Activated T-helper 2 cell treated with anti-CD3 and anti-CD28 coated beads, Interferon-gamma antibody, Interleukin-2, Interleukin-4, amounts not matched to agents 10 μg/mL and 5 μg/mL and 100 μg/mL, durations not matched to agents 14 hours and 24 hours and 36 hours (primary cell): Measurements from ENCODE around the gene SRPK1. TPM values are rescaled to one million over a fixed set of nuclear protein-coding genes. Genes with fewer than 3 reads are reported as not detected.
A peak's percentile ranks its signal among the peaks of the same experiment; 100 is the strongest.

Experiments used
- DNase-seq: peaks from one replicate; pipeline ENCODE4 v3.0.0; 2021; ENCODE audit warnings: low spot score
- H3K27ac Mint-ChIP-seq: one replicate; pipeline ENCODE4 v1.8.0; 2021; ENCODE audit warnings: mixed read lengths
- H3K27me3 Mint-ChIP-seq: one replicate; pipeline ENCODE4 v1.8.0; 2021; ENCODE audit warnings: low read depth, mixed read lengths
- H3K36me3 Mint-ChIP-seq: one replicate; pipeline ENCODE4 v1.8.0; 2021; ENCODE audit warnings: low read depth, mixed read lengths
- H3K4me1 Mint-ChIP-seq: one replicate; pipeline ENCODE4 v1.8.0; 2021; ENCODE audit warnings: low read depth, mixed read lengths
- H3K4me3 Mint-ChIP-seq: one replicate; pipeline ENCODE4 v1.8.0; 2021; ENCODE audit warnings: low read depth, mild to moderate bottlenecking, moderate library complexity, mixed read lengths
- H3K9me3 Mint-ChIP-seq: one replicate; pipeline ENCODE4 v1.8.0; 2021; ENCODE audit warnings: mixed read lengths
- intact Hi-C: fragments of 100-400 bp; cut with micrococcal nuclease; formaldehyde crosslinking; loops from one replicate; pipeline ENCODE4 v1.15.1; 2023
- total RNA-seq: library from RNA; stranded (reverse); gene quantifications from 2 replicates; pipeline ENCODE4 v1.2.3, GENCODE V29; 2022

SRPK1 gene
- total RNA-seq, 1 donor from 2014 or later: 146 TPM

DNA sequence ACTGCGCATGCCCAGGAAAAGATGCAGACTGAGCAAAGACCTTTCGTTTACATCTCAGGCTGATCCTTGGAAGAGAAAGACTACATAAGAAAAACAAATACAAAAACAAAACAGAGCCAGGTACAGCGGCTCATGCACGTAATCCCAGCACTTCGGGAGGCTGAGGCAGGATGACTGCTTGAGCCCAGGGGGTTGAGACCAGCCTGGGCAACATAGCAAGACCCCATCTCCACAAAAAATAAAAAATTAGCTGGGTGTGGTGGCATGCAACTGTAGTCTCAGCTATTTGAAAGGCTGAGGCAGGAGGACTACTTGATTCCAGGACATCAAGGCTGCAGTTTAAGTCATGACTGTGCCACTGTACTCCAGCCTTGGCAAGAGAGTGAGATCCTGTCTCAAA, 41.7 kb downstream of the SRPK1 start:
- Mint-ChIP-seq H3K9me3 (peaks cover 23% of the 10 kb centered on the region), H3K4me3 (no peak overlapping the region), H3K27ac (no peak overlapping the region), H3K36me3 (peaks cover 86% of the 10 kb centered on the region), H3K27me3 (no peaks in the 10 kb centered on the region), H3K4me1 (peaks cover 6% of the 10 kb centered on the region)
- intact Hi-C loops: no loop called here
- no peak for DNase-seq

DNA sequence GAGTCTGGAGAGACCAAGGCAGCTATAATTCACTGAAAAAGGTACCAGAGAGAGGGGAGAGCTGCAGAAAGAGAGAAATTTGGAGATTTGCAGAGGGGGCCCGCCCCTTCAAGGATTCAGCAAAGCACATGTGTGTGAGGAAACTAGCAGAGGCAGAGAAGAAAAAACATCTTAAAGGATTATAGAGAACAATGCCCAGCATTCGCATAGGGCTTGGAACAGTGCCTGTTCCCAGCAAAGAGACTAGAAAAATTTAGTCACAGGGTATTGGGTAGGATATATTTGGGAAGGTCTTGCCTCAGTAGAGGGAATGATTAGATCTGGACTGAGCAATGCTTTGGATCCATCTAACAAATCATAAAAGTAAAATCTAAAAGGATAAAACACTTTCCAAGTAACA, 44.0 kb downstream of the SRPK1 start:
- Mint-ChIP-seq H3K27me3 (no peaks in the 10 kb centered on the region), H3K4me1 (peaks cover 6% of the 10 kb centered on the region), H3K27ac (peak overlapping the region; percentile 53), H3K36me3 (peaks cover 79% of the 10 kb centered on the region), H3K9me3 (peaks cover 22% of the 10 kb centered on the region), H3K4me3 (no peak overlapping the region)
- no peak for DNase-seq
- intact Hi-C loops: no loop called here

DNA sequence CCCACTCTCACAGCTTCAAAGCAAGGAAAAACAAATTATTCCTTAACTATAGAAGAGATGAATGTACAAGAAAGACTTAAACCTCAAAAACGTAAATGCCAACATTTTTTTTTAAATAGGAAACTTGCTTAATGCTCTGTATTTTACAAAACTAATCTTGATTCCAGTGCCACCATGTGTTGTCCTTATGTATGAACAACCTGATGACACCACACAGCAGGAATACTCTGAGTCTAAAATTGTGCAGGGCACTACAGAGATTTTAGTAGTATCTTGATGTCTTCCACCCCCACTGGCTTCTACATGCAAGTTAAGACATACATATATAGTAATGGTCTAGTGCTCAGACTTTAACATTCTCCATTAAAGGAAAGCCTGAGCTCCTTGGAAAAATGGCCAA, 46.2 kb downstream of the SRPK1 start:
- intact Hi-C loops: no loop called here
- Mint-ChIP-seq H3K27me3 (no peaks in the 10 kb centered on the region), H3K4me1 (peaks cover 6% of the 10 kb centered on the region), H3K4me3 (no peak overlapping the region), H3K9me3 (peaks cover 1% of the 10 kb centered on the region), H3K36me3 (peaks cover 73% of the 10 kb centered on the region), H3K27ac (no peak overlapping the region)
- DNase-seq: no peak

DNA sequence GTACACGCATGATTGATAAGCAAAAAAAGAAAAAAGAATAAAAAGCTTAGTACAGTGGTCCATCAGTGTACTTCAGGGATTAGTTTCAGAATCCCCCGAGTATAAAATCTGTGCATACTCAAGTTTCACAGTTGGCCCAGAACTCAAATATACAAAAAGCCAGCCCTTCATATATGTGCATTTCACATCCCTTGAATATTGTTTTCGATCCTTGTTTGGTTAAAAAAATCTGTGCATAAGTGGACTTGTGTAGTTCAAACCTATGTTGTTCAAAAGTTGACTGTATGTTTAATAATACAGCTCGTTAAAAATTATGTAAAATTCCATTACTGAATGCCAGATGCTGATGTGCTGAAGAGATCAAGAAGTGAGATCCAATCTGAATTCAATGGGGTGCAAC, 61.5 kb downstream of the SRPK1 start:
- Mint-ChIP-seq H3K36me3 (peaks cover 84% of the 10 kb centered on the region), H3K4me1 (peaks cover 3% of the 10 kb centered on the region), H3K27me3 (no peaks in the 10 kb centered on the region), H3K27ac (no peak overlapping the region), H3K4me3 (no peak overlapping the region), H3K9me3 (no peaks in the 10 kb centered on the region)
- DNase-seq: no peak
- intact Hi-C loops: no loop called here

DNA sequence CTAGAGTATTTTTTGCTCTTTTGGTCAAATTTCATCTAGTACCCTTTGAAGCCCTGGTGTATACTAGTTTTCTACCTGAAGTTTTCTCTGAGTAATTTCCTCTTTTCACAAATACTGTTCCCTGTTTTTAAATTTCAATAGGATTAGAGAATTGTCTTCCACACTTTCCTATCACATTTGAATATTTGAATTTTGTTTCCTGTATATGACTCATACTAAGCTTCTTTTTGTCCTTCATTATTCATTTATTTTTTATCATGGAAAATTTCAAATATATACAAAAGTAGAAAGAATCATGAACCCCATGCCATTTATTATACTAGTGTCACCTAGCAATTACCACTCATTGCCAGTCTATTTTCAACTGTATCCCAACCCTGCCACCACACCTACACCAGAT, 63.0 kb downstream of the SRPK1 start:
- no peak for DNase-seq
- H3K4me1 Mint-ChIP-seq: peaks cover 3% of the 10 kb centered on the region
- intact Hi-C loops: no loop called here
- H3K27me3 Mint-ChIP-seq: no peaks in the 10 kb centered on the region
- no peak overlapping the region for H3K27ac Mint-ChIP-seq
- H3K36me3 Mint-ChIP-seq: peaks cover 88% of the 10 kb centered on the region
- H3K9me3 Mint-ChIP-seq: no peaks in the 10 kb centered on the region
- H3K4me3 Mint-ChIP-seq: no peak overlapping the region

DNA sequence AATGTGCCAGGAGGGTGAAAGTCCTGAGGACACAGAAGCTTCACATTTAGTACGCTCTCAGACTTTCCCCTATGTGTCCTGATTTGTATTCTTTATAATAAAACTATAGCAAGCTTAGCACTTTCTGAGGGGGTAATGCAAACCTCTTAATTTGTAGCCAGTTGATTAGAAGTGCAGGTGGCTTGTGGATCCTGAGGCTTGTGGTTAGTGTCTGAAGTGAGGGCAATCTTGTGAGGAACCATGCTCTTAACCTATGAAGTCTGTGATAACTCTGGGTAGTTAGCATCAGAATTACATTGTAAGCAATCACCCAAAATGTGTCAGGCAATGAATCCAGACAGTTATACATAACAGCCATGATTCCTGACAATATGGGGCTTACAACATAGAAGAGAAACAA, 64.6 kb downstream of the SRPK1 start:
- DNase-seq: no peak
- Mint-ChIP-seq H3K9me3 (no peaks in the 10 kb centered on the region), H3K27ac (no peak overlapping the region), H3K4me1 (peaks cover 3% of the 10 kb centered on the region), H3K36me3 (peaks cover 89% of the 10 kb centered on the region), H3K4me3 (no peak overlapping the region), H3K27me3 (no peaks in the 10 kb centered on the region)
- intact Hi-C loops: no loop called here

DNA sequence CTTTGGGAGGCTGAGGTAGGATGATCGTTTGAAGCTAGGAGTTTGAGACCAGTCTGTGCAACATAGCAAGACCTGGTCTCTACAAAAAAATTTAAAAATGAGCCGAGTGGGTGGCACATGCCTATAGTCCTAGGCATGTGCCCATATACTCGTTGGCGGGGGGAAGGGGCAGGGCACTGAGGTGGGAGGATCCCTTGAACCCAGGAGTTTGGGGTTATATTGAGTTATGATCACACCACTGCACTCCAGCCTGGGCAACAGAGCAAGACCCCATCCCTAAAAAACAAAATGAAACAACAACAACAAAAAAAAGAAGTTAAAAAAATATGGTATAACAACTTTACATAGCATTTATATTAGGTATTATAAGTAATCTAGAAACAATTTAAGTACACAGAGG, 67.9 kb downstream of the SRPK1 start:
- Mint-ChIP-seq H3K4me3 (no peak overlapping the region), H3K36me3 (peaks cover 90% of the 10 kb centered on the region), H3K9me3 (peaks cover 5% of the 10 kb centered on the region), H3K4me1 (peaks cover 3% of the 10 kb centered on the region), H3K27ac (no peak overlapping the region), H3K27me3 (no peaks in the 10 kb centered on the region)
- intact Hi-C loops: no loop called here
- DNase-seq: no peak

DNA sequence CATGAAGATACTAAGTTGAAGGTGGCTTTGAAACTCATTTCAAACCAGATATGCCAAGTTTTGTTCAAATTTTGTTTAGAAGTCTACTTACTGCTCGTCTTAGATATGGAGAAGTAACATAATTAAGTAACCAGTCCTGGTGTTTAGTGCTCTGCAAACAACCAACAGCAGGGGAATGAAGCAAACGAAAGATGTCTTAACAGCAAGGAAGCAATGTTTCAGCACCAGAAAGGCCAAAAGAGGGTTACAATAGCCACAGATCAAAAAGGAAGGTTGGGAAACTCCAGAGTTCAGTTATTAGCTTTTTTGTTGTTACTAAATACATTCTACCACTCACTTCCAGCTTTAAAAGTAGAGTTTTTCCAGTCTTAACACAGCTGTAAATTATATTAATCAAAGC, 70.7 kb downstream of the SRPK1 start:
- DNase-seq: no peak
- H3K27ac Mint-ChIP-seq: no peak overlapping the region
- no peak overlapping the region for H3K4me3 Mint-ChIP-seq
- no peaks in the 10 kb centered on the region for H3K27me3 Mint-ChIP-seq
- intact Hi-C loops: no loop called here
- peaks cover 3% of the 10 kb centered on the region for H3K4me1 Mint-ChIP-seq
- peaks cover 87% of the 10 kb centered on the region for H3K36me3 Mint-ChIP-seq
- peaks cover 5% of the 10 kb centered on the region for H3K9me3 Mint-ChIP-seq

DNA sequence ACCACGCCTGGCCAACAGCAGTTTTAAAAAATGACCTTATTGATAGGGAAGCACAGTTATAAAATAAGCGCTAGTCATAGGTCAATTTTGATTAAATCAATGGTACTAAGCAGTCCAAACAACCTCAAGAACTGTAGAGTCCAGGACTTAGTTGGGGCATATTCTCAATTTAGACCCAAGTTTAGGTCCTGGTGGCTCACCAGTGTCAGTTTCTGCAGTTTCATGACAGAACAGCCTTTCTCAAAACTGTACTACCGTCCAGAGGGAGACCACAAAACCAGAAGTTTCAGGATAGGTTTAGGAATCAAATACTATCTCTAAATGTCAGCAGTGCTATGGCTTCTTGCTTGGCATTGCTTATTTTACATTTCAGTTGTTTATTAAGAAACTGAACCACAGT, 76.6 kb downstream of the SRPK1 start:
- Mint-ChIP-seq H3K4me1 (peaks cover 11% of the 10 kb centered on the region), H3K27me3 (no peaks in the 10 kb centered on the region)

DNA sequence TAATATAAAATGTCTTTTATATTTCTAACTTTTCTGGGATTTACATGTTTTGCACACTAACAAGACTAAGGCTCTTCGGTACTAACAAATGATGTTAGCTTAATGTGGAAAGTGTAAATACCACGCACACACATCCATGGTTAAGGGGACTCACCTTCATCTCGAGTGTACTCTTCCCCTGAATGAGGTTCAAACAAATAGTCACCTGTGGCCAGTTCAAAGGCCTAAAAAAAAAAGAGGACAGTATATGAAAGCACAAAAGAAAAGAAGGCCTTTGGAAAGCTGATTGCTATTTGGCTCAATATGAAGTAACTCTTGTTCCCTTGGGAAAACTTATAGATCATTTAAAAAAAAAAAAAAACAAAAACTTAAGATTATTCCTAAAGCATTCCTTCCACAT, 78.5 kb downstream of the SRPK1 start:
- Mint-ChIP-seq H3K27ac (no peak overlapping the region), H3K36me3 (peaks cover 74% of the 10 kb centered on the region), H3K4me3 (no peak overlapping the region), H3K4me1 (peaks cover 11% of the 10 kb centered on the region), H3K9me3 (no peaks in the 10 kb centered on the region), H3K27me3 (no peaks in the 10 kb centered on the region)
- intact Hi-C loops: no loop called here
- DNase-seq: no peak

More for the DNA sequence above, 76.6 kb downstream of the SRPK1 start:
- Mint-ChIP-seq H3K4me3 (no peak overlapping the region), H3K27ac (no peak overlapping the region), H3K9me3 (peaks cover 5% of the 10 kb centered on the region), H3K36me3 (peaks cover 78% of the 10 kb centered on the region)
- no peak for DNase-seq
- intact Hi-C loops: no loop called here

DNA sequence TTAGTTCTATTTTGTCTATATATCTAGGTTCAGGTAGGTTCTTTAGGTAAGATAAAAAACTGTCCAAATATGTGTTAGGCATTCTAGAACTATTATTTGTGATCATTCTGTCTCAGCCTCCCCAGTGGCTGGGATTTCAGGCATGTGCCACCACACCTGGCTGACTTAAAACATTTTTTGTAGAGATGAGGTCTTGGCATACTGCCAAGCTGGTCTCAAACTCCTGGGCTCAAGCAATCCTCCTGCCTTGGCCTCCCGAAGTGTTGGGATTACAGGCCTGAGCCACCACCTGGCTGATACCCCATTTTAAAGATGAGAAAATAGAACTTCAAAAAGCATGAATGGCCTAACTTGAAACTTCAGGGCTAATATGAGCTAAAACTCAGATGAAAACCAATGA, 81.9 kb downstream of the SRPK1 start:
- Mint-ChIP-seq H3K27me3 (no peaks in the 10 kb centered on the region), H3K4me1 (no peaks in the 10 kb centered on the region), H3K4me3 (no peak overlapping the region), H3K27ac (no peak overlapping the region), H3K36me3 (peaks cover 78% of the 10 kb centered on the region), H3K9me3 (no peaks in the 10 kb centered on the region)
- DNase-seq: no peak
- intact Hi-C loops: no loop called here

DNA sequence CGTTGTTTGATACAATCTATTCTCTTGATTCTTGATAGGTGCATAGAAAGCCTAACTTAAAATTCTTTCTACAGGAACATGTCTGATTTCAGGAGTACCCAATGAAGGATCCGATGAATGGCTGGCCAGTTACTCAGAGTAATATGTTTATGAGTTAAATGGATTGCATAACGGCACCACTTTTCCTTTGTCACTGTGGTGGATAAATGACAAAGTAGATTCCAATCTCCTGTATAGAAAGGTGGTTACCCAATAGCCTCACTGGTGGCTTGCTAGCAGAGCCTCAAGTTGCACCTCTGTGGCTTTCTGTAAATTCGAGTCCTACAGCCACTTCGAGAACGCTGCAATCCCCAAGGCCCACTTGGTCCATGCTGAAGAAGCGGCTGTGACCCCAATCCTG, 87.4 kb downstream of the SRPK1 start:
- Mint-ChIP-seq H3K9me3 (peaks cover 4% of the 10 kb centered on the region), H3K36me3 (peaks cover 54% of the 10 kb centered on the region), H3K4me1 (no peaks in the 10 kb centered on the region), H3K27ac (no peak overlapping the region), H3K27me3 (no peaks in the 10 kb centered on the region), H3K4me3 (no peak overlapping the region)
- no peak for DNase-seq
- intact Hi-C loops: no loop called here

DNA sequence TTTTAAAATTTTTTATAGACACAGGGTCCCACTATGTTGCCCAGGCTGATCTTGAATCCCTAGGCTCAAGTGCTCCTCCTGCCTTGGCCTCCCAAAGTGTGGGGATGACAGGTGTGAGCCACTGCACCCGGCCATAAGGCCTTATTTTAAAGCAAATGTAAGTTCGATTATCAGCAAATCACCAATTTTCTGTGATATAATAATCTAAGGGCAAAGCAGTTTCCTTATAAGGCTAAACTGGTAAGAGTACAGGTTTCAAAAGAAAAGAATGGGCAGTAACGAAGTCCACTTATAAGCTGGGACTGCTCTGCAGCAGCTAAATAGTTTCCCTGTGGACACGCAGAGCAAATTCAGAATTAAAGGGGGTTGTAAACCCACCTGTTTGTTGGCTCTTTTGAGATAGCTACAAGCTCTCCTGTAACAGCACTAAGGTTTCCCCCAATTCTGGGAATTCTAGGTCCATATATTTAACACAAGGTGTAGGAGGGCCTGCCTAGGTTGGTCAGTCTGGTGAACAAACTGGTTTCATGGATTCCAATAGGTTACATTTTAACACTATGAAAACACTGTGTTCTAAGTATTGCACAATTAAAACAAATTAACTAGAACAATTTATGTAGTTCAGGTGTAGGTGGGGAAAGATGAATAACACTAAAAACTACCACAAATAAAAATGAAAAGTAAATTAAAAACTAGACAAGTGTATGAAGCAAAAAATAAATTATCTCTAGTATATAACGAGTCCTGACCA, 89.5 kb downstream of the SRPK1 start:
- Mint-ChIP-seq H3K4me1 (no peaks in the 10 kb centered on the region), H3K36me3 (peaks cover 40% of the 10 kb centered on the region), H3K27me3 (no peaks in the 10 kb centered on the region), H3K9me3 (peaks cover 4% of the 10 kb centered on the region), H3K4me3 (no peak overlapping the region), H3K27ac (no peak overlapping the region)
- DNase-seq: no peak
- intact Hi-C loops: no loop called here

DNA sequence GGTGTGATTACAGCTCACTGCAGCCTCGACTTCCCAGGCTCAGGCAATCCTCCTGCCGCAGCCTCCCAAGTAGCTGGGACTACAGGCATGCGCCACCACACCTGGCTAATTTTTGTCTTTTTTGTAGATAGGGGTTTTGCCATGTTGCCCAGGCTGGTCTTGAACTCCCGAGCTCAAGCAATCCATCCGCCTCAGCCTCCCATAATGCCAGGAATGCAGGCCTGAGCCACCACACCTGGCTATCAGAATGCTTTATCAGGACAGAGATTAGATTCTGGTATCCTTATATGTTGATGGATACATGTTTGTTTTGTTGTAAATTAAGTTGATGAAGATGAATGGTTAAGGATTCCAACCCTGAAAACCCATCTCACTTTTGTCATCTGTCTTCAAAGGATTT, 91.6 kb downstream of the SRPK1 start:
- DNase-seq: no peak
- Mint-ChIP-seq H3K9me3 (peaks cover 4% of the 10 kb centered on the region), H3K27me3 (no peaks in the 10 kb centered on the region), H3K36me3 (peaks cover 22% of the 10 kb centered on the region), H3K27ac (no peak overlapping the region), H3K4me1 (no peaks in the 10 kb centered on the region), H3K4me3 (no peak overlapping the region)
- intact Hi-C loops: no loop called here
